ENCODE results near the gene ZNF423.

DNA sequence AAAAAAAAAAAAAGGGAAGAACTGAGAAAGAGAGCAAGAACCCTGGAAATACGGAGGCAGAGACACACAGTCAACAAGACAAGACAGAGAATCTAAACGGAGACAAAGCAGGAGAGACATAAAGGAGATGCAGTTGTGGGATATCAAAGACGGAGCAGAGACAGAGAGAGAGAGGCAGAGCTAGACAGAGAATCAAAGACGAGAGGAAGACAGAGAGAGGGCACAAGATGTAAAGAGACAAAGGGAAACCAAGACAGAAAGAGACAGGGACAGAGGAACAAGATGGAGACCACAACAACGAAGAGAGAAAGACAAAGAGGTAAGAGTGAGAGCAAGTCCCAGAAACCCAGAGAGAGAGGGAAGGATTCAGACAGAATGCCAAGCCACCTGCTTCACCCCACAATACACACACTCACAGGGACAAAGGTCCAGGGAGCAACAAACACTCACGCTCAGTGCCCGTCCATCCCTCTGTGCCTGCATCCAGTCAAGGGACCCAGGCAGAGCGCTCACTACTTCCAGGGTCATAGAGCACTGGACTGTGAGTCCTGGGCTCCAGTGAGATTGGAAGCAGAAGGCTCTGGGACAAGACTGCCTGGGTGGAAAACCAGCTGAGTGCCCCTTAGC is 393.4 kb downstream of the ZNF423 start:
- TF ChIP-seq POLR2A (IDR thresholded peaks at IDR 0.05; ENCODE audit: low read depth, low read length), result no peak
- no peak for TF ChIP-seq POLR2AphosphoS5 (IDR thresholded peaks at IDR 0.05; ENCODE audit: low read depth, low read length)
- no peak for TF ChIP-seq POU2F2 (IDR thresholded peaks at IDR 0.05; ENCODE audit: low read depth, low read length)
- TF ChIP-seq TAF1 (IDR thresholded peaks at IDR 0.05; ENCODE audit: low read depth, low read length), result no peak

Data from GM12891 (cell line).